DMS79 (cell line): Measurements from ENCODE around the gene R3HCC1L.

Experiments used
- DNase-seq: peaks from one replicate; lab custom pipeline; 2025; lab: John Stamatoyannopoulos, UW

R3HCC1L gene

GRCh38 chr10:98134431-98135221 is at the start of gene R3HCC1L:
Gene R3HCC1L (plus strand): TSS chr10:98134657. CDS start chr10:98208115, 73,458 bp downstream.
- peak; percentile 51 for DNase-seq

GRCh38 chr10:98085238-98085637 is 49.2 kb upstream of the R3HCC1L start:
- DNase-seq = no peak

- peak; percentile 16 for DNase-seq
These were observed 47.4 kb upstream of the R3HCC1L start for GRCh38 chr10:98086837-98087708.

GRCh38 chr10:98088186-98088971 is 46.1 kb upstream of the R3HCC1L start:
- DNase-seq = no peak

GRCh38 chr10:98090822-98091221 is 43.6 kb upstream of the R3HCC1L start:
- DNase-seq = no peak

- no peak for DNase-seq
These were observed 38.1 kb upstream of the R3HCC1L start for GRCh38 chr10:98096316-98096715.

GRCh38 chr10:98096731-98097130 is 37.7 kb upstream of the R3HCC1L start:
- no peak for DNase-seq

GRCh38 chr10:98097175-98097574 is 37.3 kb upstream of the R3HCC1L start:
- no peak for DNase-seq

GRCh38 chr10:98097616-98098015 is 36.8 kb upstream of the R3HCC1L start:
- no peak for DNase-seq

- no peak for DNase-seq
These were observed 36.2 kb upstream of the R3HCC1L start for GRCh38 chr10:98098247-98098646.

- no peak for DNase-seq
These were observed 34.0 kb upstream of the R3HCC1L start for GRCh38 chr10:98100476-98100875.

- DNase-seq = no peak
These were observed 33.1 kb upstream of the R3HCC1L start for GRCh38 chr10:98101366-98101765.

GRCh38 chr10:98104125-98104524 is 30.3 kb upstream of the R3HCC1L start:
- DNase-seq = no peak

GRCh38 chr10:98106531-98106930 is 27.9 kb upstream of the R3HCC1L start:
- DNase-seq = no peak

GRCh38 chr10:98107644-98108430 is 26.6 kb upstream of the R3HCC1L start:
- DNase-seq = no peak

GRCh38 chr10:98110356-98110755 is 24.1 kb upstream of the R3HCC1L start:
- DNase-seq = no peak

GRCh38 chr10:98115031-98115787 is 19.2 kb upstream of the R3HCC1L start:
- DNase-seq = no peak

GRCh38 chr10:98119891-98120290 is 14.6 kb upstream of the R3HCC1L start:
- DNase-seq = no peak

GRCh38 chr10:98125940-98126631 is 8.4 kb upstream of the R3HCC1L start:
- DNase-seq = no peak

- DNase-seq = no peak
These were observed 5.7 kb upstream of the R3HCC1L start for GRCh38 chr10:98128802-98129201.
